ENCODE data around the gene KCNF1. TPM values are rescaled to one million over a fixed set of nuclear protein-coding genes. Genes with fewer than 3 reads are reported as not detected.

The KCNF1 gene
- total RNA-seq, 2 experiments from 2014 or later, result not detected

DNA sequence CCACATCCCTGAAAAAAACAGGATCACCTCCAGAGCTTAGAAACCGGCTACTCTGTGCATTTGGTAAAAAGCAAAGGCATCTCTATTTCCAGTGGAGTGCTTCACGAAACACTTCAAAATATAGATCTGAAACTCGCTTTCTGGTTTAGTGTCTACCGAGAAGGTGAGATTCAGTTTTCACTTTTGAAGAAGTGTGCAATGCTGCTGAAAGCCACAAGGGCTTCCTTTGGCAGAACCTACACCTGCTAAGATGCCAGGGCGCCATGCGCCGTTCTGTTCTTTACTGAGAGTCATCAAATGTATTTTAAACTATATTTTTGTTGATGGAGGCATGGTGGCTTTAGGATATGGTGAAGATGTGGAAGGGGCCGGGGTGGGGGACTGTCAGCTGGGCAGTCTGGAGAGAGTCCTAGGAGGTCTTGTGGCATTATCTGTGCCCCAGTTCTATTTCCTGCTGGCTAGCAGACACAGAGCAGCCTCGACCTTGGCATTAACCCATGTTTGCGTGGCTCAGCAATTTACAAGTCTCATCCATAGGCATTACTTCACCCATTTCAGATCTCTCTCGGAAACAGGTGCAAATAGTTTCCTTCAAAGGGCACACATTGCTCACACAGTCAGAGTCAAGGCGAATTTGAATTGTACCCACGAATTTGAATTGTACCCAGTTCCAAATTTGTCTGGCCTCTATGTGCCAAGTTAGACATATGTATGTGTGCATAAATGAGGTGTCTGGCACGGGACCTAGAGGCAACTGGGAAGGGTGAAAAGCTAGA lies 46.7 kb upstream of the KCNF1 start:
- DNase-seq, result peak; percentile 43
- Mint-ChIP-seq H3K4me3 (no peak overlapping the region), H3K36me3 (ENCODE audit: low read depth) (no peaks in the 10 kb centered on the region), H3K27me3 (peaks cover 22% of the 10 kb centered on the region), H3K9me3 (no peaks in the 10 kb centered on the region), H3K4me1 (ENCODE audit: low read depth) (peaks cover 18% of the 10 kb centered on the region), H3K27ac (no peak overlapping the region)
- TF ChIP-seq, protein P1, sequence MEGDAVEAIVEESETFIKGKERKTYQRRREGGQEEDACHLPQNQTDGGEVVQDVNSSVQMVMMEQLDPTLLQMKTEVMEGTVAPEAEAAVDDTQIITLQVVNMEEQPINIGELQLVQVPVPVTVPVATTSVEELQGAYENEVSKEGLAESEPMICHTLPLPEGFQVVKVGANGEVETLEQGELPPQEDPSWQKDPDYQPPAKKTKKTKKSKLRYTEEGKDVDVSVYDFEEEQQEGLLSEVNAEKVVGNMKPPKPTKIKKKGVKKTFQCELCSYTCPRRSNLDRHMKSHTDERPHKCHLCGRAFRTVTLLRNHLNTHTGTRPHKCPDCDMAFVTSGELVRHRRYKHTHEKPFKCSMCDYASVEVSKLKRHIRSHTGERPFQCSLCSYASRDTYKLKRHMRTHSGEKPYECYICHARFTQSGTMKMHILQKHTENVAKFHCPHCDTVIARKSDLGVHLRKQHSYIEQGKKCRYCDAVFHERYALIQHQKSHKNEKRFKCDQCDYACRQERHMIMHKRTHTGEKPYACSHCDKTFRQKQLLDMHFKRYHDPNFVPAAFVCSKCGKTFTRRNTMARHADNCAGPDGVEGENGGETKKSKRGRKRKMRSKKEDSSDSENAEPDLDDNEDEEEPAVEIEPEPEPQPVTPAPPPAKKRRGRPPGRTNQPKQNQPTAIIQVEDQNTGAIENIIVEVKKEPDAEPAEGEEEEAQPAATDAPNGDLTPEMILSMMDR (IDR thresholded peaks at IDR 0.05), result peak; percentile 27
- CTCF ChIA-PET, result interaction anchor here (1.0 to 2.0 kb wide), 6 partner anchors 9 to 32 kb away, joined by 3 to 8 read pairs (median 5); no protein-coding TSS in a partner anchor
- POLR2A ChIA-PET, result interaction anchor here (0.6 kb wide), 1 partner anchor 78 kb away, joined by 3 read pairs; no protein-coding TSS in a partner anchor
- intact Hi-C loops (cut with micrococcal nuclease), result no loop called here
- ATAC-seq, result peak; percentile 87

DNA sequence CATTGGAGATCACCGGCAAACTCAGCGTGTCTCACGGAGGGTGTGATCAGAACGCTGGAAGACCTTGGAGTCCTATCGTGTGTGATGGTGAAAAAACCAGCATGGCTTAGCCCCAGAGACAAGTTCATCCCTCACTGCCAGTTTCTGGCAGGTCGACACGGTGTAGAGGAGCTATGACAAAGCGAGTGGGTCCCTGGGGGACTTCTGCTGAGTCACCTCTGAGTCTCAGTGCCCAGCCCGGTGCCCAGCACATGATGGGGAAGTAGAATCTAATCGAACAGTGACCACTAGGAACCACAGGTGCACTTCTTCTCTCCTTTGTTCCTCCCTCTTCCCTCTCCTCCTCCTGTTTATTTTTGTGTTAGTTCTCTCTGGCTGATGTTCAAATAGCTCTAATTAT lies 45.9 kb upstream of the KCNF1 start:
- ChIA-PET POLR2A (no interaction called here), CTCF (interaction anchor here (1.0 to 2.0 kb wide), 3 partner anchors 9 to 33 kb away, joined by 4 to 8 read pairs (median 5); no protein-coding TSS in a partner anchor)
- Mint-ChIP-seq H3K4me1 (ENCODE audit: low read depth) (peaks cover 18% of the 10 kb centered on the region), H3K9me3 (no peaks in the 10 kb centered on the region), H3K27ac (no peak overlapping the region), H3K36me3 (ENCODE audit: low read depth) (no peaks in the 10 kb centered on the region), H3K27me3 (peaks cover 20% of the 10 kb centered on the region), H3K4me3 (no peak overlapping the region)
- TF ChIP-seq, protein P1 (IDR thresholded peaks at IDR 0.05), result no peak
- no peak for DNase-seq
- no peak for ATAC-seq
- intact Hi-C loops (cut with micrococcal nuclease), result no loop called here

DNA sequence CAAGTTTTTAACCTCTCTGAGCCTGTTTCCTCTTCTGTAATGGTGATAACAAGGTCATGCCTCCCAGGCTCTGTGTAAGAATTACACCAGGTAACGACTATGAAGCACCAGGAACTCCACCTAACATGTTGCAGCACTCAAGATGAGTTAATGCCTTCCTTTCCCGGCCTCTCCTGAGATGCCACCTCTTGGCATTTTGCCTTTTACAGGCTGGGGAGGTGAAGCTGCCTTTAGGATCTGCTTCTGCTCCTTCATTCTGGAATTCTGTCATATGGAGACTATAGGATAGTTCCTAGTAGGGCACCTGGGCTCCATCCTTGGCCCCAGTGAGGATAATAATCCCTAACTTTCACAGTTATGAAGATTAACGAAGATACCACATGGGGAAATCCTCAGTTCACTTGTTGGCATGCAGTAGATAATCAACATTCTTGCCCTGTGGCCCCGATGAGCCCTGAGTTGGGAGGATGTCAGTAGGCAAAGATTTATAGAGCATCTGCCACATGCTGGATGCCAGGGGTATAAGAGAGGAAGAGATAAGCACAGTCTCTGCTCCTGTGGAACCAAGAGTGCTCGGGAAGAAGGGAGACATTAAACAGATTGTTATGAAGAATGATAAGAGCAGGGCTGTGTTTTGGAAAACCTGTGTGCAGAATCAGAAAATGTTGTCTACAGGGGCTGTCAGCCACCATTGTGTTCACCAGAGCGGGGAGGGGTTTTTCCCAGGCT lies 43.9 kb upstream of the KCNF1 start:
- ATAC-seq (no peak), DNase-seq (no peak)
- Mint-ChIP-seq H3K36me3 (ENCODE audit: low read depth) (no peaks in the 10 kb centered on the region), H3K4me1 (ENCODE audit: low read depth) (peaks cover 13% of the 10 kb centered on the region), H3K4me3 (no peak overlapping the region), H3K27me3 (peaks cover 15% of the 10 kb centered on the region), H3K9me3 (peaks cover 4% of the 10 kb centered on the region), H3K27ac (no peak overlapping the region)
- ChIA-PET POLR2A (no interaction called here), CTCF (interaction anchor here (2.0 kb wide), 1 partner anchor 35 kb away, joined by 6 read pairs; no protein-coding TSS in a partner anchor)
- intact Hi-C loops (cut with micrococcal nuclease), result no loop called here
- TF ChIP-seq, protein P1 (IDR thresholded peaks at IDR 0.05), result no peak

DNA sequence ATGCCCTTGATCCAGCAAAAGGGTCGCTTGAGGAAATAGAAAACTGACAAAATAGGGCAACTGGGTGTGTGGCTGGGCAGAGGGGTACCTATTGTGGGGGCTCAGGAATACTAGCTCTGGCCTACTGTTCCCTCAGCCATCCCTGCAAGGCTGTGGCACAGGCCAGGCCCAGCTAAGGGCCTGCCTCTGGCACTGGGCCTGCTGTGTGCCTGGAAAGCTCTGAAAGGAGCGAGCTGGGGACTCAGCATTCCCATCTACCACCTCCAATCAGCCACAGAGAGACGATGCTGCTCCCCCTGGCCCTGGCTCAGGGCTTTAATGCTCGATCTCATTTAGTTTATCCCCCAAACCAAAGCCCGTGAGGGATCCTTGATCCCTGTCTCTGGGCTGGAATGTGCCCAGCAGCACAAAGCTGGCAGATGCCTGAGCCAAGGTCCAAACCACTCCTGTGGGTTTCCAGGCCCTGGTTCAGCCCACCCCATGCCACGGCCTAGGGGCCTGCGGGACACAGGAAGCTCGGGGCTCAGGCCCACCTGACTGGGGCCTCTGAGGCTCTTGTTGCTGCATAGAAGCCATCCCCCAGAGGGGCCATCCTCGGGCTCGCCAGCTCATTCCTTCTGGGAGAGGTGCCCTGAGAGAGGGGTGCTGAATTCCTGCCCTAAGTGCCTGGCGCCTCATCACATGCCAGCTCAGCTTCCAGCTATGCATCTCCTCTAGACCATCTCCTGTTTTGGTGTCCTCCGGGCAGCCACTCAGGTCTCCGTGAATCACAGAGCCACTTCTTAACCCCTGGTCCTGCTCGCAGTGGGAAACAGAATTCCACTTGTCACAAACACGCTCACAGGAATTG lies 43.0 kb upstream of the KCNF1 start:
- Mint-ChIP-seq H3K27ac (no peak overlapping the region), H3K27me3 (peaks cover 15% of the 10 kb centered on the region), H3K36me3 (ENCODE audit: low read depth) (no peaks in the 10 kb centered on the region), H3K4me3 (no peak overlapping the region), H3K9me3 (peaks cover 4% of the 10 kb centered on the region), H3K4me1 (ENCODE audit: low read depth) (peaks cover 13% of the 10 kb centered on the region)
- POLR2A ChIA-PET, result no interaction called here
- DNase-seq, result no peak
- CTCF ChIA-PET, result interaction anchor here (0.9 to 2.0 kb wide), 2 partner anchors 33 to 36 kb away, joined by 4 to 6 read pairs; no protein-coding TSS in a partner anchor
- intact Hi-C loops (cut with micrococcal nuclease), result no loop called here
- TF ChIP-seq, protein P1 (IDR thresholded peaks at IDR 0.05), result no peak
- no peak for ATAC-seq

Measured in activated CD8-positive, alpha-beta T cell treated with anti-CD3 and anti-CD28 coated beads for 36 hours (primary cell).